PC-3 (cell line): Measurements from ENCODE around the gene TWF2. TPM values are rescaled to one million over a fixed set of nuclear protein-coding genes. Genes with fewer than 3 reads are reported as not detected.

Experiments
- ATAC-seq: fragments of 200-7000 bp; cut with Tn5 transposase; 2 replicates; pipeline ENCODE4 v1.9.1; 2020; ENCODE audit warnings: mild to moderate bottlenecking, moderate library complexity
- BruUV-seq: library from RNA; stranded (reverse); fragments of 400-500 nt; replicated peaks from 2 replicates; lab custom pipeline; 2021; lab: Mats Ljungman, UMichigan
- CTCF ChIA-PET: fragments of 300-600 bp; sonication (Branson Sonifier 250); formaldehyde crosslinking; loops from one replicate; lab custom pipeline; 2022; ENCODE audit warnings: antibody characterized with exemption; lab: Charles Lee
- POLR2A ChIA-PET: fragments of 300-600 bp; sonication (Branson Sonifier 250); formaldehyde crosslinking; loops from one replicate; lab custom pipeline; 2022; ENCODE audit warnings: antibody characterized with exemption; ENCODE audit not compliant: unreplicated experiment; lab: Charles Lee
- DNase-seq: peaks from one replicate; pipeline ENCODE4 v3.0.0-alpha.2; 2015
- H2AFZ ChIP-seq: fragments of 300-600 bp; sonication (generic); 2 replicates; pipeline ENCODE4 v1.6.0; 2016; ENCODE audit warnings: antibody characterized with exemption, low read length
- H3F3A ChIP-seq: fragments of 300-600 bp; sonication (generic); one replicate; pipeline ENCODE4 v1.6.0; 2017; ENCODE audit warnings: antibody characterized with exemption, low read length, control low read depth, mild to moderate bottlenecking; ENCODE audit not compliant: unreplicated experiment
- H3K27ac ChIP-seq: fragments of 300-600 bp; sonication (generic); 2 replicates; pipeline ENCODE4 v1.5.1; 2016; ENCODE audit warnings: mild to moderate bottlenecking, low read length
- H3K27me3 ChIP-seq: fragments of 300-600 bp; sonication (generic); 2 replicates; pipeline ENCODE4 v1.6.1; 2016; ENCODE audit warnings: low read length, mixed read lengths
- H3K36me3 ChIP-seq: fragments of 300-600 bp; sonication (generic); 2 replicates; pipeline ENCODE4 v1.6.1; 2016; ENCODE audit warnings: low read depth, mixed run types, low read length, mixed read lengths
- H3K4me1 ChIP-seq: fragments of 300-600 bp; sonication (generic); 2 replicates; pipeline ENCODE4 v1.5.1; 2016; ENCODE audit warnings: low read length; ENCODE audit not compliant: insufficient read depth
- H3K4me2 ChIP-seq: fragments of 300-600 bp; sonication (generic); 2 replicates; pipeline ENCODE4 v1.6.0; 2016; ENCODE audit warnings: low read length
- H3K4me3 ChIP-seq: fragments of 300-600 bp; sonication (generic); 2 replicates; pipeline ENCODE4 v1.5.1; 2016; ENCODE audit warnings: mild to moderate bottlenecking, low read length, mixed read lengths
- H3K79me2 ChIP-seq: fragments of 300-600 bp; sonication (generic); 2 replicates; pipeline ENCODE4 v1.6.1; 2017; ENCODE audit warnings: low read length, mixed read lengths
- H3K9ac ChIP-seq: fragments of 300-600 bp; sonication (generic); 2 replicates; pipeline ENCODE4 v1.6.0; 2016; ENCODE audit warnings: mild to moderate bottlenecking, low read length
- H3K9me2 ChIP-seq: fragments of 300-600 bp; sonication (generic); replicated peaks from 2 replicates; pipeline ENCODE4 v1.6.1; 2016; ENCODE audit warnings: mixed run types, low read length, mixed read lengths
- H3K9me3 ChIP-seq: fragments of 300-600 bp; sonication (generic); 2 replicates; pipeline ENCODE4 v1.6.1; 2016; ENCODE audit warnings: low read length, mixed read lengths
- H4K20me1 ChIP-seq: fragments of 300-600 bp; sonication (generic); 2 replicates; pipeline ENCODE4 v1.6.1; 2016; ENCODE audit warnings: low read length, mixed read lengths
- EZH2 ChIP-seq: fragments of 300-600 bp; sonication (generic); IDR thresholded peaks from one replicate; pipeline ENCODE4 v1.6.1; 2017; ENCODE audit warnings: antibody characterized with exemption, mild to moderate bottlenecking, low read length; ENCODE audit not compliant: unreplicated experiment
- EZH2phosphoT487 ChIP-seq: fragments of 300-600 bp; sonication (generic); IDR thresholded peaks from 2 replicates; pipeline ENCODE4 v1.6.1; 2018; ENCODE audit warnings: mild to moderate bottlenecking, antibody characterized with exemption, low read length, borderline replicate concordance
- intact Hi-C: fragments of 100-400 bp; cut with micrococcal nuclease; formaldehyde crosslinking; loops from 2 replicates; pipeline ENCODE4 v1.9.0; 2023
- total RNA-seq: library from RNA; depleted of rRNA; stranded (reverse); fragments of >200 nt; gene quantifications from 2 replicates; pipeline ENCODE4 v1.2.3, GENCODE V29; 2014
- TF ChIP-seq, protein P1 (sequence below): fragments of 300-600 bp; sonication (generic); conservative IDR thresholded peaks from 2 replicates; pipeline ENCODE4 v1.5.1; 2017; ENCODE audit warnings: antibody characterized with exemption, low read depth, mild to moderate bottlenecking, low read length

Gene TWF2
- total RNA-seq, 1 experiment from 2014 or later = 147 TPM

GRCh38 chr3:52231502-52232278, 7.3 kb downstream of the TWF2 start:
- ATAC-seq (peak; percentile 61), DNase-seq (peak; percentile 77)
- peaks cover 29% of the 10 kb centered on the region for H3K79me2 ChIP-seq
- H4K20me1 ChIP-seq = no peaks in the 10 kb centered on the region
- no peak overlapping the region for H3K9ac ChIP-seq
- CTCF ChIA-PET = interaction anchor here (1.0 to 1.2 kb wide), 3 partner anchors 12 to 107 kb away, joined by 3 to 7 read pairs (median 3); no protein-coding TSS in a partner anchor
- H3F3A ChIP-seq = no peaks in the 10 kb centered on the region
- no peak overlapping the region for H2AFZ ChIP-seq
- intact Hi-C loops = no loop called here
- no peaks in the 10 kb centered on the region for H3K9me2 ChIP-seq
- no peak overlapping the region for H3K4me2 ChIP-seq
- peaks cover 37% of the 10 kb centered on the region for H3K36me3 ChIP-seq
- no peak overlapping the region for H3K27ac ChIP-seq
- no peaks in the 10 kb centered on the region for H3K9me3 ChIP-seq
- no peak overlapping the region for H3K4me3 ChIP-seq
- POLR2A ChIA-PET = no interaction called here
- BruUV-seq = no TSS peak
- no peaks in the 10 kb centered on the region for H3K27me3 ChIP-seq
- H3K4me1 ChIP-seq = peaks cover 6% of the 10 kb centered on the region
- TF ChIP-seq, protein P1, sequence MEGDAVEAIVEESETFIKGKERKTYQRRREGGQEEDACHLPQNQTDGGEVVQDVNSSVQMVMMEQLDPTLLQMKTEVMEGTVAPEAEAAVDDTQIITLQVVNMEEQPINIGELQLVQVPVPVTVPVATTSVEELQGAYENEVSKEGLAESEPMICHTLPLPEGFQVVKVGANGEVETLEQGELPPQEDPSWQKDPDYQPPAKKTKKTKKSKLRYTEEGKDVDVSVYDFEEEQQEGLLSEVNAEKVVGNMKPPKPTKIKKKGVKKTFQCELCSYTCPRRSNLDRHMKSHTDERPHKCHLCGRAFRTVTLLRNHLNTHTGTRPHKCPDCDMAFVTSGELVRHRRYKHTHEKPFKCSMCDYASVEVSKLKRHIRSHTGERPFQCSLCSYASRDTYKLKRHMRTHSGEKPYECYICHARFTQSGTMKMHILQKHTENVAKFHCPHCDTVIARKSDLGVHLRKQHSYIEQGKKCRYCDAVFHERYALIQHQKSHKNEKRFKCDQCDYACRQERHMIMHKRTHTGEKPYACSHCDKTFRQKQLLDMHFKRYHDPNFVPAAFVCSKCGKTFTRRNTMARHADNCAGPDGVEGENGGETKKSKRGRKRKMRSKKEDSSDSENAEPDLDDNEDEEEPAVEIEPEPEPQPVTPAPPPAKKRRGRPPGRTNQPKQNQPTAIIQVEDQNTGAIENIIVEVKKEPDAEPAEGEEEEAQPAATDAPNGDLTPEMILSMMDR = peak; percentile 97
- no peak for TF ChIP-seq EZH2phosphoT487
- TF ChIP-seq EZH2 = no peak

- Histone ChIP-seq H4K20me1 (no peaks in the 10 kb centered on the region), H3K9me2 (no peaks in the 10 kb centered on the region), H3K79me2 (peaks cover 22% of the 10 kb centered on the region), H3K36me3 (peaks cover 37% of the 10 kb centered on the region), H3F3A (no peaks in the 10 kb centered on the region), H3K4me2 (no peak overlapping the region), H2AFZ (no peak overlapping the region), H3K9ac (no peak overlapping the region), H3K4me1 (no peaks in the 10 kb centered on the region; the same call in 1 of the 2 replicates), H3K27me3 (no peaks in the 10 kb centered on the region), H3K9me3 (no peaks in the 10 kb centered on the region), H3K4me3 (no peak overlapping the region), H3K27ac (no peak overlapping the region)
- TF ChIP-seq EZH2 (no peak), EZH2phosphoT487 (no peak)
- TF ChIP-seq, protein P1 = no peak
- BruUV-seq = no TSS peak
- DNase-seq (no peak), ATAC-seq (no peak)
- CTCF ChIA-PET = interaction anchor here (1.0 to 1.1 kb wide), 2 partner anchors 12 to 103 kb away, joined by 3 read pairs; no protein-coding TSS in a partner anchor
- POLR2A ChIA-PET = no interaction called here
- intact Hi-C loops = no loop called here
Measured at GRCh38 chr3:52230889-52231499, 8.0 kb downstream of the TWF2 start.

DNA sequence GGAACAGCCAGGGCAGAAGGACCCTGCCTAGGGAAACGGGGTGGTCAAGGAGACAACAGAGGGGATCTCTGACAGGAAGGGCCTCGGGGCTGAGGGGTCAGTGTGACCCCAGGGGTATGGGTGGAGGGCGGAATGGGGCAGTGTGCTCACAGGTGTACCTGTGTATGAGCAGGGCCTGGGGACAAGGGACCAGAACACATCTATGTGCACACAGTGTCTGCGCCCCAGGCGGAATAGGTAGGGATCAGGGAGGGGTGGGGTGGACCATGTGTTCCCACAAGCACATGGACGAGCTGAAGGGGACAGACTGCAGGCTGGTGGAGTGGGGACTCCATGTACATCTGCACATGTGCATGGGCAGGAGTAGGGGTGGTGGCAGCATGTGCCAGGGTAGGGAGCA, 8.5 kb downstream of the TWF2 start:
- TF ChIP-seq EZH2 (no peak), EZH2phosphoT487 (no peak)
- BruUV-seq = no TSS peak
- Histone ChIP-seq H3K4me3 (no peak overlapping the region), H3K36me3 (peaks cover 37% of the 10 kb centered on the region), H3K9me2 (no peaks in the 10 kb centered on the region), H4K20me1 (no peaks in the 10 kb centered on the region), H3K27ac (no peak overlapping the region), H3K79me2 (peaks cover 17% of the 10 kb centered on the region), H3K4me1 (no peaks in the 10 kb centered on the region; the same call in 1 of the 2 replicates), H2AFZ (no peak overlapping the region), H3K27me3 (no peaks in the 10 kb centered on the region), H3K4me2 (no peak overlapping the region), H3K9me3 (no peaks in the 10 kb centered on the region), H3K9ac (no peak overlapping the region), H3F3A (no peaks in the 10 kb centered on the region)
- ATAC-seq (no peak), DNase-seq (no peak)
- POLR2A ChIA-PET = no interaction called here
- intact Hi-C loops = no loop called here
- CTCF ChIA-PET = no interaction called here
